Activated T-cell treated with anti-CD3 and anti-CD28 coated beads for 1 hour (primary cell): Measurements from ENCODE around the gene PPARA.

Experiments
- DNase-seq: peaks from one replicate; pipeline ENCODE4 v3.0.0-alpha.2; 2020; ENCODE audit warnings: low read depth

Gene PPARA

DNA sequence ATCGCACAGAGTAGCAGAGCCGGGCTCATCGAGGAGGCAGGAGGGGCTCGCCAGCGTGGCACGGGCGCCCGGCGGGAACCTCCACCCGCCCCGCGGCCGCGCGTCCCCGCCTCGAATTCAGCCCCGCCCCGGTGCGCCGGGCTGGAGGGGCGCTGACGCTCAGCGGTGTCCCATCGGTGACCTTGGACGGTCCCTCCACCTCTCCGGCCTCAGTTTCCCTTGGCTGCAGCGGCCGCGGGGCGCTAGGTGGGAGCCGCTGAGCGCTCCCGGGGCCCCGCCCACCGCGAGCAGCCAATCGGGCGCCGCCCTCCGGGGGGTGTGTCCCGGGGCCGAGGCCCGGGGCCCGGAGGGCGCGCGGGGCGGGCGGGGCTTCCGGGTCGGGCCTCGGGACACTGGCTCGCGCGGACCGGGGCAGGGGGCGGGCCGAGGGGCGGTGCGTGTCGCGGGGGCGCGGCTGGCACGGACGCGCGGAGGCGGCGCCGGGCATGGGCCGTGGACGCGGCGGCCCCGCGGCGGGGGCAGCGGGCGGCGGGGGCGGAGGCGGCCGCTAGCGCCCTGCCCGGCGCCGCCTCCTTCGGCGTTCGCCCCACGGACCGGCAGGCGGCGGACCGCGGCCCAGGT, at the start of gene PPARA:
TSS of gene PPARA (plus strand) at position 493 of the 621 bp plus-strand sequence. CDS start 47,858 bp downstream, outside the sequence.
- peak; percentile 82 for DNase-seq

DNA sequence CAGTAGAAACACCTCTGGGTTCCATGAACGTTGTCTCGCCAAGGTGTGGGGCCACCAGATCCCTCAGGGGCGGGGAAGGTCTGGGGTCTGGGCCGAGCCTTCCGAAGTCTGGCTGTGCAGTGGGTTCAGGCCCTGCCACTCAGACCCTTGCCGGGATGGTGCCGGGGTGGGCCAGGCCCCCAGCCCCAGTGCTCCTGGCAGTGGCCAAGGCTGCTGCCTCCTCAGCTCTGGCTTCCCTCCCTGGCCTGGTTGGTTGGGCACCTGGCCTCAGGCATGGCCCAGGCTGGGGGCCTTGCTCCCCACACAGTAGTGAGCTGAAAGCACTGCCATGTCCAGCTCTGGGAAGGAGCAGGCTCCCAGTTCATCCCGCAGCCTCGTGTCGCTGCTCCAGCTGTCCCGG, 48.2 kb upstream of the PPARA start:
- no peak for DNase-seq

DNA sequence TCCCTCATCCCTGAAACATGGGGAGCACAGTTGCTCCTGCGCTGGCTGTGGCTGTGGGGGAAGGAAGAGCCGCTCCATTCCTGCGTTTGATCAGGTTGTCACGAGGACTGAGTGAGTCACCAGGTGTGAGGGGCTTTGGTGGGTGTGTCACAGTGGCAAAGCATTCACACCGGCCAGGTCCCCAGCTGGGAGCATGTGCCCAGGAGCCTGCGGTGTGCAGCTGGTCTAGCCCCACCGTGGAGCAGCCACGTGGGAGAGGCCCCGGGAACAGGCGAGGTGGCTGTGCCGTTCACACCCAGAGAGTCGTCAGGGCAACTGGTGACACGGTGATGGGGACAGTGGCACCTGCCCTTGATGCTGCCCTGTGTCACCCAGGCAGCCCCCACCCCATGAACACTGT, 47.6 kb upstream of the PPARA start:
- DNase-seq = no peak

DNA sequence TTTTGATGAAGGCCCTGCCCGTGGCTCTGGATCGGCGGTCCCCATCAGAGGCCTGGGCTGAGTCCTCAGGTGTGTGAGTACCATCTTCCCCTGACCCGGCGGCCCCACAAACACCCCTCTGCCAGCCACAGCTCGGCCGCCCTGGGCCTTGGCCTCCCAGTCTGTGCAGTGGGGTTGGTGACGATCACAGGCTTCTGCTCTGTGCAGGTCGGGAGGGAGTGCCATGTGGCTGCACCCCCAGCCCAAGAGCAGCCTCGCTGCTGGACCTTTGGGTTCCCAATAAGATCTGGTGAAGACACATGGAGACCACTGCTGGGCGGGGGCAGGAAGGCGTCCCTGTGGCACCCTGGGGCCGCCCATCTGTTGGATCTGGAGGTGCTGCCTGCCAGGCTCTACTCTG, 47.1 kb upstream of the PPARA start:
- no peak for DNase-seq

DNA sequence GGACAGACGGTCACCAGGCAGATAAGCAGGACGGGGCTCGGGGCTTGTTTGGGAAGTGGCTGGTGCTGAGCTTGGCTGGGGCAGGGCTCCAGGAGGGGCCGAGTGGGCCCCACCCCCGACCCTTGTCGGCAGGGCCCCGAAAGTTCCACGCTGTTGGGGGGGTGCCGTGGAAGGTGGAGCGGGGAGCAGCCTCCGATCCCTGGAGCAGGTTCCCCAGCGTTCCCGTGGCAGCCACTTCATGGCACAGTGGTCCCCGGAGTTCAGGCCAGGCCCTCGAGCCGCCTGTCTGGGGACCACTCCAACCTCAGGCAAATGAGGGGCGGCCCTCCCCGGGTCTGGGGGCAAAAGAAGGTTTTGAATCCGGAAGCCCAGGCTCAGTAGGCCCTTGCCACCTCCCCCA, 46.7 kb upstream of the PPARA start:
- no peak for DNase-seq

DNA sequence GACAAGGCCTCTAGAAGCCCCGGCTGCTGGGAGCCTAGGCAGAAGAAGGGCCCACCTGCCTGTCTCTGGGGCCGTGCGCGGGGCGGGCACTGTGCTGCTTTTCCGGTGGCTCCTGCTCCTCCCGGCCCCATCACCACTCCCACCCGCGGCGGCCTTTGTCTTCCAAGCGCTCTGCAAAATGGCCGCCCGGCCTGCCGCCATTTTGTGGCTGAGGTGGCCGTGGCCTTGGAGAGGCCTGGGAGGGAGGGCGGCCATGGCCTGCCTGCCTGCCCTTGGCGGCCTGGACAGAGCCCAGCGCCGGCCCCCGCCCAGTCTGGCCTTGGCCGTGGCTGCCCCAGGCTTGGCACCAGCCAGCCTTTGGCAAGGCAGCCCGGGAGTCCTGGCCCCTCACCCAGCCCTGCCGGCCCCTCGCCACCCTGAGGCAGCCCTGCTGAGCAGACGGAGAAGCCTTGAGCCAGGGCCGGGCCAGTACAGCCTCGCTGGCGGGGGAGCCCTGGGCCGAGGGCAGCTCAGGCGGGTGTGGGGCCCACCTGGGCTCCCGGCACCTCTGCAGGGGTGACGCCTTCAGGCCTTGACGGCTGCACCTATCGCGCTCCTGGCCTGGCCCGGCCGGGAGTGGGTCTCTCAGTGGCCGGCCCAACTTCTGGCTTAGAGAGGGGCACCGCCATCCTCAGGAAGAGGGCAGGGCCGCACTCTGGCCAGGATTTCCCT, 46.0 kb upstream of the PPARA start:
- DNase-seq = no peak

DNA sequence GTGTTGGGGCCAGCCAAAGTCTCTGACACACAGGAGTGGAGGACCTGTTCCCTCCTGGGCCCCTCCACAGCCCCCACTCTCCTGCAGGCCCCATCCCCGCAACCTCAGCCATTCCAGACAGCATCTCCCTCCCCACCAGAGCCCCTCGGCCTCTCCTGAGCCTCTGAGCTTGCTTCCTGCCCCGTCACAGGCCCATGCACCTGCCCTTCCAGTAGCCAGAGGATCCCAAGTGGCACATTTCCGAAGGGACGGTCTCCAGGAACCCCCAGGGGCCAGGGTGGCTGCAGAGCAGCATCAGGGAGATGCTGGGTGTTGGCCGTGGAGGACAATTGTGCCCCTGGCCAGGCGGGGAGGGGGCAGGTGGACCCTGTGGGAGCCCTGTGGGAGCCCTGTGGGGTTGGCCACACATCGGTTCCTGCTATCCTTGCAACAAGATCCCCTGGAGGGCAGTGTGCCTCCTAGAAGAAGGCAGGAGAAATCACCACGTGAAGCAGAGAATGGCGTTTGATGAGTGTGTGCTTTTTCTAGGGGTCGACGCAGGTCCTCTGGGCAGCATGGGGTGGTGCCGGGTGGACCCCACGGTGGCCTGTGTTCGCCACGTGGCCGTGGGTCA, 45.3 kb upstream of the PPARA start:
- no peak for DNase-seq

DNA sequence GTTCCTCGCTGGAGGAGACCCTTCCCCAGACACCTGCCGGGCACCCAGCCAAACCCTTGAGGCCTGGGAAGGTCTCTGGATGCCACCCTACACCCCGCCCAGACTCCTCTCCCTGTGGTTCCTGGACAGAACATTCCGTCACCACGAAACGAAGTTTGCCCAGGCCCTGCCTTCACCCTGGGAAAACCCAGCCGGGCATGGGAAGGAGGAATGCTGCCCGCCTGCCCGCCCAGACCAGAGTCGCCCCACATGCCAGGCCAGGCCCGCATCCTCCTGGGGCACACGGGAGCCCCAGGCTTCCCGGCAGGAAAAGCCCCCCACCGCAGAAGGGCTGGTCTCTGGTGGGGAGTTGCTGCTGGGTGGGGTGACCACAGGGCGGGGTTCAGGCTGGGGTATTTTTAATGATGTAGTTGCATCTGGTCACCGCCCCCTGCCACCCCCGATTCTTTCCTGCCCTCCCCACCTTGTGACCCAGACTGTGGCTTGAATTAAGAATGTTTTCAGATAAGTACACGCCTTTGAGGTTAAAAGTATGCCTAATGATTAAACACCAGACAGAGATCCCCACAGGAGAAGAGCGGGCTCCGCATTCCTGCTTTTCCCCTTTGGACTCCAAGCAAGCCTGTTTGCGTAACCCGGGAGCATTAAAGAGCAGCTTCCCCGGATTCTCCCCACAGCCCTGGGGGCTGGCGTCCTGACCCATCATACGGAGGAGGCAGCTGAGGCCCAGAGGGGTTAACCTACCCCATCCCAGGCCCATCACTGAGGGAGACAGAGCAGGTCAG, 44.6 kb upstream of the PPARA start:
- no peak for DNase-seq

DNA sequence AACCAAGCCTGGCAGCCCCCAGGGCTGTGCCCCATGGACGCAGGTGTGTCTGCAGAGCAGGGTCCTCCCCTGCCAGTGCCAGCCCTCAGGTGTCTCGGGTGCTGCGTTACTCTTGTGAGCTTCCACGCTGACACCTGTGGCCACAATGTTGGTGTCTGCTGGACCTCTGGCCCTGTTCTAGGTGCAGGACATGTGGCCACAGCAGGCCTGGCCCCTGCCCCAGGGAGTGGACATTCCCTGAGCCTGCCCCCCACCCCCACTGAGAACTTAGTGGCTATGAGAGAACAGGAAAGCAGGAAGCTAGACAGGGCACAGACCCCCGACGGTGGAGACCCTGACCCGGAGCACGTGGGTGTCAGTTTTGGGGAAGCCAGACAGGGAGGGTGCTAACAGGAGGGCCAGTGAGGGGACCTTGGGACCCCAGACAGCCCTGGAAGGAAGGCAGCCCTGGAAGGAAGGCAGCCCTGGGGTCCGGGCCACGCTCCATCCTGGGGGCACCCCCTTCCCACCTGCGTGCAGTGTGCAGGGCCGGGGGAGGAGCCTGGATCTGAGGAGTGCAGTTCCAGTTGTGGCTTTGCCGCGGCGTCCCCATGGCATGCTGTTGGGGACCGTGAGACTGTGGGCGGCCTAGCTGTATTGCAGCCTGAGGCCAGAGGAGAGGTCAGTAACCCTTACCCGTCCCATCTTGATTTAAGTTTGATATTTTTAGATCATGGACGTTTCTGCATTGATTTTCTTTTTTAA, 43.9 kb upstream of the PPARA start:
- DNase-seq = no peak

DNA sequence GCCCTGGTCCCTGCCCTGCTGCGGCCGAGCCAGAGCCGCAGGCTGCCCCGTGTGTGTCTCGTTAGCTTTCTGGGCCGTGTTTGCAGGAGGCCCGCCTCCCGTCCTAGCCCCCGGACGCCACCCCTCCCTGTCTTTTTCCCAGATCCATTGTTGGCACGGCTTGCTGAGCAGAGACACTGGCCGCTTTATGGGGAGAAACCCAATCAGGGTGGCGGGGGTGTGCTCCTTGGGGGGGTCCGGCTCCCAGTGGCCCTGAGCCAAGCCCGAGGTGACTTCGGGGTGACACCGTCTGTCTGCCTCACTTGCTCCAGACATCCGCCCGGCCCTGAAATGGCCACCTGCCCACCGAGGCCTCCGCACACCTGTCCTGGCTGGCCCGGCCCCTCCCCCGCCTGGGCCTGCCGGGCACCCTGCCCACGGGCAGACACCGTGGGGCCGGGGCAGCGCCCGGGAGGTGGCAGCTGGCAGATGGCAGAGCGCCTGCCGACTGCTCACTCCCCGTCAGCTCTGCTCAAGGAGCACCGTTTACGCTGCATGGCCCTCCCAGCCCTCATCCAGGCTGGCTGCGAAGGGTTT, 43.1 kb upstream of the PPARA start:
- no peak for DNase-seq

DNA sequence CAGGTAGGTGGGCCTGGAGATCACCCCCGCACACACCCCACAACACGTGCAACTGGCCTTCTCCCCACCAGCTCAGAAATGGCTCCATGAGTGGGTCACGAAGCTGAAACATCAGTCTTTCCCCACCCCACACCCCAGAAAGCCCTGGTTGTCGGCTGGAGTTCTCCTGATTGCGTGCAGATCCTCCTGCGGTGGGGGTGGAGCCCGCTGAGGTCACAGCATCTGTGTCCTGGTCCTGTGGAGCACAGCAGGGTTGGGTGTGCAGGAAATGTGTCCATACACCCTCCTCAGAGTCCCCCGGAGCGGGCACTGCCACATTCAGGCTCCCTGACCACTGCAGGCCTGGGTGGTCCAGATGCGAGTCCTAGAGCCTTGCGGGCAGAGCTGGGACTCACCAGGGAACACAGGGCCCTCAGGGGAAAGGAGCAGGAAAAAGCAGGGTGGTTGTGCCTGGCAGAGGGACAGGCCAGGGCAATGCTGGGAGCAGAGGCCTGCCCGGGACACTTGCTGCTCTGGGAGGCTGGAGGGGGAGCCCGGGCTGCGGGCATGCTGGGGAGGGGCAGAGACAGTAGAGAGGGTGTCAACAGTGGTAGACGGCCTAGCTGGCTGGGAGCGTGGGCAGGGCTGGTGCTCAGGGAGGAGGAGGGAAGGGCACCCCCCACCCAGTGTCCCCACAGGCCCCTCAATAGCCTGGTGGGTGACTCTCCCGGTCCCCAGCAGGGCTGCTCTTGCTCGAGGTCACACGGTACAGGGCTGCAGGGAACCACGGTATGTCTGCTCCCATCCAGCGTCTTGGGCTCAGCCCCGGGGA, 42.4 kb upstream of the PPARA start:
- DNase-seq = no peak

DNA sequence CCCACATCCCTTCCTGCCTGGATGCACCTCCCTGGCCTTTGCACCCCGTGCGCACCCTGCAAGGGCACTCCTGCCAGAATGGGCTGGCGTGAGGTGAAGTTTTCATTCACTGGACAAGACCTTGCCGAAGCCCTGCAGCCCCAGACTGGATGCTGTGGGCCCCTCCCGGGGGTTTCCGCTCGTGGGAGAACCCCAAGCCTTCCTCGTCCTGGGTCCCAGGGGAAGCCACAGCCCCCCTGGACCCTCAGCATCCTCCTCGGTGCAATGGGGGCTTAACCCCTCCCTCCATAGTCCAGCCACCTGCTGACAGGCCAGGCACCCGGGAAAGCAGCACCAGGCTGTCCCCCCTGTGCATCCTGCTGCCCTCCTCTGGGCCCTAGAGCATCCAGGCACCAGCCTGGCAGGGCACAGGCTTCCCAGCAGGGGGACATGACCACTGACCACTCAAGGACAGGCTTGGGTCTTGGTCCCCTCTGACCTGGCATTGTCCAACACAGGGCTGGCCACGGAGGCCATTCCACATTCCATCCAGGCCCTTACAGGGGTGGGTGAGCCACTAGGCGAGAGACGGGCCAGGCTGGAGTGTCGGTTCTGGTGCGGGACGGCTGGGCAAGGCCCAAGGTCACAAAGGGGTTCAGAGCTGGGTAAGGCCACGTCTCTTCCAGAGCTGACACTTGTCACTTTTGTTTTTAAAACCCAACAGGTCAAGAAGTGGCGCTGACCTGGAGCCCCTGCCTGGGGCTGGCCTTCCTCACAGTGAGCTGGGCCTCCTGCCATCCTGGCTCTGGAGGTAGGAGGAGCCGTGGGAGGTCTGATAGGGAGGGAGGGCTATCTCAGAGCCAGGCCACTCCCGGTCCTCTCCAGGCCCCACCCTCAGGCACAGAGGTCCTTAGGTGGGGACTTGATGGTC, 41.5 kb upstream of the PPARA start:
- no peak for DNase-seq

DNA sequence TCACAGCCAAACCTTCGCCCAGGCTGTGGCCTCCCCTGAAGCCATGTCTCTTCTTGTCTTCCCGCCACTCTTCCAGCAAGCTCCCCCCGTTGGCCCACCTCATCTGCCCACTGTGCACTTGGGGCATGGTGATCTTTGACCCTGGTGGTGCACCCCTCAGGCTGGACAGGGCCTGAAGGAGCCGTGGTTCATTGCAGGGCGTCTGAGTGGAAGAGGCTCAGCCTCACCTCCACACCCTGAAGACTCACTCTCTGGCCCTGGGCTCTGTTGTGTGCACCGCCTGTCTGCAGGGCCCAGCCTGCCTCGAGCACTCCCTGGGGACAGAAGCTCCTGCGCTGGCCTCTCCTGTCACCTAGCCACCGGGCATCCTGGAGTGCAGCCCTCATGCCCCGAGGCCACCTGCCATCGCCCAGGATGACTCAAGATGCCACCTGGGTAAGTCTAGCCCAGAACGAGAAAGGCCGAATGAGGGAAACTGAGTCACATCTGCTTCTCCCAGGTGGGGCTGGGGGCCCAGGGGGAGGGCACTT, 40.8 kb upstream of the PPARA start:
- DNase-seq = no peak

DNA sequence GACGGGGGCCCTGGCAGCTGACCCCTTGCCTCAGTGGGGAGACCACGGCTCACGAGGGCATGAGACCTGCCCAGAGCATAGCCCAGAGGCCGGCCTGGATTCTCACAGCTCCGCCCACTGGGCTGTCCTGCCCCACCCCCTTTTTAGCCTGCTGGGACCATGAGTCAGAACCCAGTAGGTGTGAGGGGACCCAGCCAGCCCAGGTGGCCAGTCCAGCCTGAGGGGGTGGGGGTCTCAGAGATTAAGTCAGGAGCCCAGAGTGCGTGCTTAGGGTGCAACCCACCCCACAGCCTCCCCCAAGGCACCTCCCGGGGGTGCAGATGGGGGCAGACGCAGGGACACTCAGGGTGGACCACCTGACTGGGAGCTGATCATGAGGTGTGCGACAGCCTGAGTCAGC, 40.1 kb upstream of the PPARA start:
- no peak for DNase-seq

DNA sequence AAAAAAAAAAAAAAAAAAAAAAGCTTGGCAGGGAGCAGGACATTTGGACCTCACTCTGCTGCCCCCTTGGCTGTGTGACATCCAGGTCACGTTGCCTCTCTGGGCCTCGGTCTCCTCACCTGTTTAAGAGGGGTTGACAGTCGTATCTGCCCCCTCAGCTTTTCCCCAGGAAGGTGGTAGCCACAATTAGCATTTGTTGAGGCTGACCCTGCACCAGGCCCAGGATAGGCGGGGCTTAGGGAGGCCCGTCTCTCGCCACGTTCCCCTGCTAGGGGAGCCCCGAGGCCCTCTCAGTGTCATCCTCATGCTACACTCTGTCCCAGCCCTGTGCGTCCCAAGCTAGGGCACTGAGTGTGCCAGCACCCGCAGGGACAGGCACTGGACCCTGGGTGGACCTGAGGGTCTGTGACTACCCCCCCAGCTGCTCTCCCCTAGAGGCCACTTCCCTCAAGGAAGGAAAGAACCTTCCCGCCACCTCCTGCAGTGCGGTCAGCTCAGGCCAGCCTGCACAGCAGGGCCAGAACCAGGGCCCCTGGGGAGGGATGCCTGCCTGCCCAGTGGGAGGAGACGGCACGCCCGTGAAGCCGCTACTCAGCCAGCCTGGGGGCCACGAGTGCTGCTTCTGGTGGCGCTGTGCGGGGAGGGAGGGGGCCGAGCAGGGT, 38.5 kb upstream of the PPARA start:
- no peak for DNase-seq

DNA sequence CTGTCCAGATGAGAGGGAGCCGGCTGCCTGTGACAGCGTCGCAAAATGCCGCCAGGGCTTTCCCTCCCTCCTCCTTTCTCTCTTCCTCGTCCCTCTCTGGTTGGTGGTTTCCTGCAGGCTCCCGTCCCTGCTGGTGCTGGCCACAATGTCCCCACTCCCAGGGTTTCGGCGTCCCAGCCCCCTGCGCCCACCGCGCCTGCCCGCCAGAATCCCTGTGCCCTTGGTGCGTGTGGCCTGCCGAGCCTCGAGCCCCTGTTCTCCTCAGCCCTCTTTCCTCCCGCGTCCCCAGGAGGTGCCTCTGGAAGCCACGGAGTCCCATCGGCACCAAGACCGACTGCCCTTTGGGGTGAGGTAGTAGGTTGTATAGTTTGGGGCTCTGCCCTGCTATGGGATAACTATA, 37.9 kb upstream of the PPARA start:
- DNase-seq = no peak

DNA sequence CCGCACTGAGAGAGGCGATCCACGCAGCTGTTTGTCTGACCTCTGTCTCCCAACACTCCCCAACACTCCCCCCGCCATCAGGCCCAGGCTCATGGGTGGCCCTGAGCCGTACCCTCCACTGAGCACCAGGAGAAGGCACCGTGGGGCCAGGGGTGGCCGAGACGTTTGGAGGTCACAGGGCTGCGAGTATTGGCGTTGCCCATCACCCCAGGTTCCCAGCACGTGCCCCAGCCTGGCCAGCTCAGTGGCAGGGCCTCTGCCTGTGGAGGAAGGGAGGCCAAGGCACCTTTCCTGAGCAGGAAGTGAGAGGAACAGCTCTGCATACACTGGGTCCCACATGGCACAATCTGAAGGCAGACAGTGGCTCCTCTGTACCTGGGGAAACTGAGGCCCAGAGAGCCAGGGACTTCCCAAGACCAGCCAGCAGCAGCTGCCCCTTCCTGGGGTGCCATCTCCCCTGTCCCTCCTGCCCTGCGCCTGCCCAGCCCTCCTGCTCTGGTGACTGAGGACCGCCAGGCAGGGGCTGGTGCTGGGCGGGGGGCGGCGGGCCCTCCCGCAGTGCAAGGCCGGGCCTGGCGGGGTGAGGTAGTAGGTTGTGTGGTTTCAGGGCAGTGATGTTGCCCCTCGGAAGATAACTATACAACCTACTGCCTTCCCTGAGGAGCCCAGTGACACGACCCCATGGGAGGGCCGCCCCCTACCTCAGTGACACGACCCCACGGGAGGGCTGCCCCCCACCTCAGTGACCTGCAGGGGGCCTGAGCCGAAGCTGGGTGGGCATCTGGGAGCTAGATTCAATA, 37.0 kb upstream of the PPARA start:
- no peak for DNase-seq

DNA sequence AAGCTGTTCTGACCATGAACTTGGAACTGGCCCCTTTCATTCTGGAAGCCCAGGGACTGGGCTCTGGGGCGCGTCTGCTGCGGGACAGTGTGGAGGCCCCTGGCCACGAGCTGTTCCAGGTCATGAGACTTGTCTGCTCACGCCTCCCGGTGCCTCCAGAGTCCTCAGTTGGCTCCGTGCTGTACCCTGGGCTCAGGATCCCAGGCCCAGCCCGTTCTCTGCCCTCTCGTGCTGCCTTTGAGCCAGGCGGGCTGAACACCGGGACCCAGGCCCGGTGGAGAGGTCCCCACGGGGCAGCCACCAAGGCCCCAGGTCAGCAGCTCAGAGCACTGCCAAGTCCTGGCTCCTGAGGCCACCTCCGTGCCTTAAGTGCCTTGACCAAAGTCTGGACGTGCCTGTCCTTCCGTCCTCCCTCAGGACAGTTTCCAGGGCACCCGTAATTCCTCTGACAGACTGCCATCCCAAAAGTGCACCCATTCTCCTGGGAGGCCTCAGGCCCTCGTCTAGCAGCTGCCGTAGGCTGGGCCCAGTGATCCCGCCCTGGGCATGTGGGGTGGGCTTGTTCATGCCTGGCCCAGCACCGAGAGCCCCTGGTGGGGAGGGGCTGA, 36.3 kb upstream of the PPARA start:
- no peak for DNase-seq
